GM12878 (cell line): ENCODE measurements around the gene PROM1. TPM values are rescaled to one million over a fixed set of nuclear protein-coding genes. Genes with fewer than 3 reads are reported as not detected.
A peak's percentile ranks its signal among the peaks of the same experiment; 100 is the strongest.

ENCODE experiments used
- ATAC-seq: fragments of 200-7000 bp; cut with Tn5 transposase; 3 replicates; pipeline ENCODE4 v1.9.1; 2020; ENCODE audit warnings: mild to moderate bottlenecking, moderate library complexity
- BruUV-seq: library from RNA; stranded (reverse); fragments of 400-500 nt; replicated peaks from 2 replicates; lab custom pipeline; 2021; lab: Mats Ljungman, UMichigan
- CTCF ChIA-PET: fragments of 300-600 bp; sonication (Branson Sonifier 250); formaldehyde crosslinking; extraction: SDS; loops from one replicate; lab custom pipeline; 2021; ENCODE audit warnings: inconsistent platforms; lab: Yijun Ruan, JAX
- POLR2A ChIA-PET: fragments of 350-600 bp; formaldehyde crosslinking; extraction: SDS; loops from one replicate; lab custom pipeline; 2021; ENCODE audit warnings: inconsistent platforms; lab: Charles Lee
- RAD21 ChIA-PET: fragments of 300-600 bp; sonication (Branson Sonifier 250); formaldehyde crosslinking; loops from one replicate; lab custom pipeline; 2023; ENCODE audit warnings: antibody characterized with exemption; ENCODE audit not compliant: unreplicated experiment; lab: Charles Lee
- SMC1A ChIA-PET: fragments of 300-600 bp; sonication (Branson Sonifier 250); formaldehyde crosslinking; loops from one replicate; lab custom pipeline; 2023; ENCODE audit not compliant: unreplicated experiment, uncharacterized antibody; lab: Charles Lee
- DNase-seq: peaks from one replicate; pipeline ENCODE4 v3.0.0-alpha.2; 2011; ENCODE audit warnings: low read depth, low spot score
- FAIRE-seq: peaks from 3 replicates; lab custom pipeline; 2011; peaks lifted over from hg19 to GRCh38; lab: Jason Lieb, UNC
- H2AFZ ChIP-seq: 2 replicates; pipeline ENCODE4 v1.6.0; 2011; ENCODE audit warnings: low read depth, low read length, control low read depth; ENCODE audit not compliant: control insufficient read depth
- H3K27ac ChIP-seq: 2 replicates; pipeline ENCODE4 v1.5.1; 2011; ENCODE audit warnings: control low read depth; ENCODE audit not compliant: control insufficient read depth, insufficient read depth
- H3K27me3 ChIP-seq, 2 experiments: replicated peaks in 1 of 2; 2 replicates each; pipeline versions ENCODE4 v1.6.0 to v1.6.1; 2011; ENCODE audit warnings: low read length in 1 of 2; ENCODE audit not compliant: control insufficient read depth in 2 of 2, insufficient read depth in 2 of 2
- H3K36me3 ChIP-seq, 2 experiments: 2 replicates each; pipeline ENCODE4 v1.5.1; 2011; ENCODE audit warnings: low read length in 1 of 2; ENCODE audit not compliant: control insufficient read depth in 2 of 2, insufficient read depth in 2 of 2
- H3K4me1 ChIP-seq: 2 replicates; pipeline ENCODE4 v1.6.1; 2011; ENCODE audit warnings: mild to moderate bottlenecking, low read length, moderate library complexity, mixed read lengths; ENCODE audit not compliant: control insufficient read depth, insufficient read depth
- H3K4me2 ChIP-seq: 2 replicates; pipeline ENCODE4 v1.6.0; 2011; ENCODE audit warnings: control low read depth; ENCODE audit not compliant: control insufficient read depth, insufficient read depth
- H3K4me3 ChIP-seq: fragments of 200-600 bp; sonication (generic); 2 replicates; pipeline ENCODE4 v1.5.1; 2016
- H3K79me2 ChIP-seq: 2 replicates; pipeline ENCODE4 v1.6.0; 2011; ENCODE audit warnings: low read length; ENCODE audit not compliant: control insufficient read depth, insufficient read depth
- H3K9ac ChIP-seq: 2 replicates; pipeline ENCODE4 v1.8.0; 2011; ENCODE audit warnings: low read length, control low read depth, mixed read lengths; ENCODE audit not compliant: control insufficient read depth, insufficient read depth
- H3K9me3 ChIP-seq: replicated peaks from 3 replicates; pipeline ENCODE4 v1.5.1; 2011; ENCODE audit warnings: mild to moderate bottlenecking, low read length; ENCODE audit not compliant: control insufficient read depth, insufficient read depth
- H4K20me1 ChIP-seq: 2 replicates; pipeline ENCODE4 v1.6.0; 2011; ENCODE audit not compliant: control insufficient read depth, insufficient read depth
- ATF7 ChIP-seq: fragments of 450-650 bp; IDR thresholded peaks from 2 replicates; pipeline ENCODE4 v1.6.1; 2016; ENCODE audit warnings: low read depth, mild to moderate bottlenecking
- BMI1 ChIP-seq: fragments of 450-650 bp; IDR thresholded peaks from 2 replicates; pipeline ENCODE4 v1.6.1; 2016; ENCODE audit warnings: mild to moderate bottlenecking, moderate library complexity, borderline replicate concordance
- EGR1 ChIP-seq, 2 experiments: IDR thresholded peaks; 1 replicate in 1 of 2; 2 replicates in 1 of 2; pipeline ENCODE4 v1.6.1; 2011 to 2012; ENCODE audit warnings: low read depth in 2 of 2, low read length in 2 of 2, borderline replicate concordance in 1 of 2, mild to moderate bottlenecking in 1 of 2, moderate library complexity in 1 of 2
- ESRRA ChIP-seq: IDR thresholded peaks from 2 replicates; pipeline ENCODE4 v1.6.1; 2012; ENCODE audit warnings: mild to moderate bottlenecking, low read length, improper control_type of control experiment
- HDAC6 ChIP-seq: fragments of 200-600 bp; sonication (generic); IDR thresholded peaks from one replicate; pipeline ENCODE4 v1.8.0; 2017; ENCODE audit warnings: antibody characterized with exemption; ENCODE audit not compliant: unreplicated experiment
- HDGF ChIP-seq: fragments of 450-650 bp; IDR thresholded peaks from 2 replicates; pipeline ENCODE4 v1.6.1; 2016; ENCODE audit warnings: antibody characterized with exemption
- POLR2AphosphoS2 ChIP-seq: IDR thresholded peaks from 2 replicates; pipeline ENCODE4 v1.6.1; 2011; ENCODE audit warnings: low read depth, mild to moderate bottlenecking, low read length, improper control_type of control experiment, moderate library complexity
- SMAD5 ChIP-seq: IDR thresholded peaks from 2 replicates; pipeline ENCODE4 v1.6.1; 2016; ENCODE audit warnings: antibody characterized with exemption, low read depth
- SMARCA5 ChIP-seq: fragments of 450-650 bp; IDR thresholded peaks from 2 replicates; pipeline ENCODE4 v1.6.1; 2017; ENCODE audit warnings: mild to moderate bottlenecking
- SMC3 ChIP-seq: IDR thresholded peaks from 2 replicates; pipeline ENCODE4 v1.6.1; 2011; ENCODE audit warnings: low read length, improper control_type of control experiment, borderline replicate concordance
- ZBED1 ChIP-seq: IDR thresholded peaks from 2 replicates; pipeline ENCODE4 v1.6.1; 2016; ENCODE audit warnings: borderline replicate concordance
- WGBS: methylation state at CpG from one replicate; pipeline ENCODE4 v1.1.6; 2016; ENCODE audit warnings: low lambda C conversion rate; ENCODE audit not compliant: insufficient replicate concordance, insufficient coverage; ENCODE audit errors: missing lambda C conversion rate; 5-methylcytosine and 5-hydroxymethylcytosine counted together
- in situ Hi-C: fragments of 300-500 bp; cut with MboI; formaldehyde crosslinking; loops from 9 replicates; pipeline ENCODE4 v1.14.3; 2018; ENCODE audit warnings: mixed read lengths
- intact Hi-C: fragments of 100-400 bp; cut with micrococcal nuclease; formaldehyde crosslinking; loops from one replicate; pipeline ENCODE4 v1.14.2; 2022; ENCODE audit not compliant: unreplicated experiment
- polyA plus RNA-seq, 11 experiments: library from polyadenylated mRNA; depleted of rRNA in 4 of 11; unstranded in 6 of 11; stranded (reverse) in 5 of 11; fragments of >200 nt; fragmentation: Nextera tagmentation in 4 of 11; fragmentation: Illumina TruSeq in 1 of 11; extraction: Ambion mirVana in 4 of 11; extraction: Trizol in 1 of 11; gene quantifications; 1 replicate in 1 of 11; 2 replicates in 10 of 11; pipeline versions ENCODE4 v1.2.1 to v1.2.3, GENCODE V29; 2011 to 2016; ENCODE audit warnings: inconsistent platforms in 2 of 11, missing spikeins in 2 of 11, low read depth in 1 of 11
- total RNA-seq, 4 experiments: library from RNA; depleted of rRNA in 3 of 4; stranded (reverse); fragments of >200 nt in 3 of 4; fragmentation: Illumina TruSeq in 1 of 4; extraction: Trizol in 1 of 4; gene quantifications; 2 replicates each; pipeline versions ENCODE4 v1.2.1 to v1.2.3, GENCODE V29; 2013 to 2021
- TF ChIP-seq, protein P1 (sequence below): fragments of 450-650 bp; IDR thresholded peaks from 2 replicates; pipeline ENCODE4 v1.6.1; 2016; ENCODE audit warnings: mild to moderate bottlenecking
- TF ChIP-seq, protein P2 (sequence below): fragments of 450-650 bp; IDR thresholded peaks from 2 replicates; pipeline ENCODE4 v1.6.1; 2017; ENCODE audit warnings: mild to moderate bottlenecking
- TF ChIP-seq, protein P3 (sequence below): IDR thresholded peaks from 2 replicates; pipeline ENCODE4 v1.6.1; 2012; ENCODE audit warnings: low read length, inconsistent platforms

PROM1 gene
- total and polyA plus RNA-seq, 10 of the 15 experiments (the other 5 are each of a cell fraction or from before 2014, with no cell fraction given), result 0.08 to 0.31 (median 0.18) TPM; not detected in 7

DNA sequence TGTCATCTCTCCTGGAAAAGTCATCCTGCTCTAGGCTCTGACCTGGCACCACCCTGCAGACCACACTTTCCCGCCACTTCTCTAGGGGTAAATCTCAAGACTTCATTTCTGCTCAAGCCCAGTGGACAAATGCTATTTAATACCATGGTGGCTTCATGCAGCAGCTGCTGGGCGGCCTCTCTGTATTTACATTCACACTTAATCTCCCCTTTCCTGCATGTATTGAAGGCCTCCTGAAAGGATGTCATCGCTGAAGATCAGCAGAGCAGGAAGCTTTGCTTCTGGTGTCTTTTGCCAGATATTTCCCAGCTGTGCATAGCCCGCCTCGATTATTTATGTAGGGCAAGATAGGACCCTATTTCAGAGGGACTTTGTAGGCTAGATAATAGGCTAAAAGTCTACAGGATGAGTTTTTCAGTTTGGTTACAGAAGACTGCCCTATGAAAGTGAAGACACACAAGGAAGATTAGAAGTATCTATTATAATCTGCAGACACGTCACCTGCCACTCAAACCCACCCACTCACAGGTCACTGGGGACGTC, 17.2 kb downstream of the PROM1 start:
- Histone ChIP-seq H3K27ac (no peak overlapping the region), H3K4me3 (no peak overlapping the region), H3K4me1 (no peaks in the 10 kb centered on the region)
- no TSS peak for BruUV-seq
- DNase-seq (no peak), ATAC-seq (no peak)
- in situ Hi-C loops, result no loop called here
- TF ChIP-seq, protein P1, sequence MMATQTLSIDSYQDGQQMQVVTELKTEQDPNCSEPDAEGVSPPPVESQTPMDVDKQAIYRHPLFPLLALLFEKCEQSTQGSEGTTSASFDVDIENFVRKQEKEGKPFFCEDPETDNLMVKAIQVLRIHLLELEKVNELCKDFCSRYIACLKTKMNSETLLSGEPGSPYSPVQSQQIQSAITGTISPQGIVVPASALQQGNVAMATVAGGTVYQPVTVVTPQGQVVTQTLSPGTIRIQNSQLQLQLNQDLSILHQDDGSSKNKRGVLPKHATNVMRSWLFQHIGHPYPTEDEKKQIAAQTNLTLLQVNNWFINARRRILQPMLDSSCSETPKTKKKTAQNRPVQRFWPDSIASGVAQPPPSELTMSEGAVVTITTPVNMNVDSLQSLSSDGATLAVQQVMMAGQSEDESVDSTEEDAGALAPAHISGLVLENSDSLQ, result peak; percentile 41
- no peak for TF ChIP-seq EGR1 (IDR thresholded peaks at IDR 0.05; ENCODE audit: borderline replicate concordance in 1 of 2, low read depth in 2 of 2, low read length in 2 of 2)
- TF ChIP-seq, all 136 proteins: peak for 1
- Histone ChIP-seq H3K36me3 (no peaks in the 10 kb centered on the region), H3K9me3 (no peaks in the 10 kb centered on the region), H3K79me2 (no peaks in the 10 kb centered on the region), H3K4me2 (no peak overlapping the region), H4K20me1 (no peaks in the 10 kb centered on the region), H3K9ac (no peak overlapping the region), H2AFZ (no peak overlapping the region), H3K27me3 (no peaks in the 10 kb centered on the region)
- WGBS, result 57% methylated on average over 7 of the region's 7 CpGs
- POLR2A ChIA-PET, result no interaction called here
- FAIRE-seq, result no peak
- intact Hi-C loops, result no loop called here
- SMC1A ChIA-PET, result no interaction called here
- RAD21 ChIA-PET, result no interaction called here
- CTCF ChIA-PET, result interaction anchor here (0.9 kb wide), 1 partner anchor 10 kb away, joined by 3 read pairs; no protein-coding TSS in a partner anchor

DNA sequence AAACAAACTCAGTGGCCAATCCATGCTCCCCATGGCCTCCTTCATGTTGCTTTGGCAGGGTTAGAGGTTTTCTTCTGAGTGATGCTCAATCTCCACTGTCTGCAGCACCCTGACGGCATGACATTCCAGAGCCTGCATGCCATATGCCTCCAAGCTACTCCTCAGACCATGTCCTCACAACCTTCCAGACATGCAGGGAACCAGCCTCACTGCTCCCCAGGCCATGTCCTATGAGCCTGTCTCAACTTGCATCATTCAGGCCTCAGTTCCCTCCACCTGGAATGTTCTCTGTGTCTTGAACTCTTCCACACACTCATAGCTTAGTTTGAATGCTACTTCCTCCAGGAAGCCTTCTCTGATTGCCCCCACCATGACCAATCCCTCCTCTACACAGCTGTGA, 18.8 kb downstream of the PROM1 start:
- H2AFZ ChIP-seq, result no peak overlapping the region
- 100% methylated on average over 1 of the region's 1 CpG for WGBS
- H3K9ac ChIP-seq, result no peak overlapping the region
- DNase-seq (no peak), FAIRE-seq (no peak), ATAC-seq (no peak)
- H3K36me3 ChIP-seq, result no peaks in the 10 kb centered on the region
- H3K27ac ChIP-seq, result no peak overlapping the region
- no peaks in the 10 kb centered on the region for H3K9me3 ChIP-seq
- in situ Hi-C loops (no loop called here), intact Hi-C loops (no loop called here)
- H3K79me2 ChIP-seq, result no peaks in the 10 kb centered on the region
- POLR2A ChIA-PET, result no interaction called here
- no peaks in the 10 kb centered on the region for H4K20me1 ChIP-seq
- no peaks in the 10 kb centered on the region for H3K27me3 ChIP-seq
- CTCF ChIA-PET, result no interaction called here
- BruUV-seq, result no TSS peak
- RAD21 ChIA-PET, result no interaction called here
- no peak overlapping the region for H3K4me2 ChIP-seq
- SMC1A ChIA-PET, result no interaction called here
- no peaks in the 10 kb centered on the region for H3K4me1 ChIP-seq
- no peak overlapping the region for H3K4me3 ChIP-seq
- TF ChIP-seq ATF7 (no peak), HDGF (no peak), ZBED1 (no peak), HDAC6 (no peak), ESRRA (no peak), SMC3 (no peak), SMARCA5 (no peak), BMI1 (no peak), SMAD5 (no peak), POLR2AphosphoS2 (no peak)
- TF ChIP-seq, protein P2, sequence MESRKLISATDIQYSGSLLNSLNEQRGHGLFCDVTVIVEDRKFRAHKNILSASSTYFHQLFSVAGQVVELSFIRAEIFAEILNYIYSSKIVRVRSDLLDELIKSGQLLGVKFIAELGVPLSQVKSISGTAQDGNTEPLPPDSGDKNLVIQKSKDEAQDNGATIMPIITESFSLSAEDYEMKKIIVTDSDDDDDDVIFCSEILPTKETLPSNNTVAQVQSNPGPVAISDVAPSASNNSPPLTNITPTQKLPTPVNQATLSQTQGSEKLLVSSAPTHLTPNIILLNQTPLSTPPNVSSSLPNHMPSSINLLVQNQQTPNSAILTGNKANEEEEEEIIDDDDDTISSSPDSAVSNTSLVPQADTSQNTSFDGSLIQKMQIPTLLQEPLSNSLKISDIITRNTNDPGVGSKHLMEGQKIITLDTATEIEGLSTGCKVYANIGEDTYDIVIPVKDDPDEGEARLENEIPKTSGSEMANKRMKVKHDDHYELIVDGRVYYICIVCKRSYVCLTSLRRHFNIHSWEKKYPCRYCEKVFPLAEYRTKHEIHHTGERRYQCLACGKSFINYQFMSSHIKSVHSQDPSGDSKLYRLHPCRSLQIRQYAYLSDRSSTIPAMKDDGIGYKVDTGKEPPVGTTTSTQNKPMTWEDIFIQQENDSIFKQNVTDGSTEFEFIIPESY, result no peak
- TF ChIP-seq, protein P3, sequence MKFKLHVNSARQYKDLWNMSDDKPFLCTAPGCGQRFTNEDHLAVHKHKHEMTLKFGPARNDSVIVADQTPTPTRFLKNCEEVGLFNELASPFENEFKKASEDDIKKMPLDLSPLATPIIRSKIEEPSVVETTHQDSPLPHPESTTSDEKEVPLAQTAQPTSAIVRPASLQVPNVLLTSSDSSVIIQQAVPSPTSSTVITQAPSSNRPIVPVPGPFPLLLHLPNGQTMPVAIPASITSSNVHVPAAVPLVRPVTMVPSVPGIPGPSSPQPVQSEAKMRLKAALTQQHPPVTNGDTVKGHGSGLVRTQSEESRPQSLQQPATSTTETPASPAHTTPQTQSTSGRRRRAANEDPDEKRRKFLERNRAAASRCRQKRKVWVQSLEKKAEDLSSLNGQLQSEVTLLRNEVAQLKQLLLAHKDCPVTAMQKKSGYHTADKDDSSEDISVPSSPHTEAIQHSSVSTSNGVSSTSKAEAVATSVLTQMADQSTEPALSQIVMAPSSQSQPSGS, result no peak
